HEK293 (cell line): ENCODE data around the gene FMN1.
A peak's percentile ranks its signal among the peaks of the same experiment; 100 is the strongest.

ENCODE experiments used
- CTCF ChIA-PET: fragments of 350-600 bp; formaldehyde crosslinking; extraction: SDS; loops from one replicate; lab custom pipeline; 2021; ENCODE audit warnings: antibody characterized with exemption; lab: Yijun Ruan, JAX
- POLR2A ChIA-PET: fragments of 300-600 bp; formaldehyde crosslinking; extraction: SDS; loops from one replicate; lab custom pipeline; 2020; ENCODE audit warnings: antibody characterized with exemption, inconsistent platforms; lab: Yijun Ruan, JAX
- H3K27ac ChIP-seq: fragments of 200-500 bp; sonication (Bioruptor generic); 2 replicates; pipeline ENCODE4 v1.5.1; 2014; ENCODE audit warnings: low read depth, low read length, control low read depth, inconsistent platforms; ENCODE audit errors: extremely low read depth
- H3K36me3 ChIP-seq, 2 experiments: fragments of 200-500 bp in 1 of 2; sonication (Bioruptor generic) in 1 of 2; 1 replicate in 1 of 2; 2 replicates in 1 of 2; pipeline ENCODE4 v1.5.1; 2014 to 2017; ENCODE audit warnings: inconsistent platforms in 2 of 2, low read length in 2 of 2; ENCODE audit not compliant: control insufficient read depth in 2 of 2, insufficient read depth in 1 of 2
- H3K4me1 ChIP-seq: fragments of 200-500 bp; sonication (Bioruptor generic); 2 replicates; pipeline ENCODE4 v1.5.1; 2014; ENCODE audit warnings: mild to moderate bottlenecking, low read length, inconsistent platforms; ENCODE audit not compliant: control insufficient read depth, insufficient read depth
- H3K4me3 ChIP-seq: 2 replicates; pipeline ENCODE4 v1.5.1; 2011; ENCODE audit warnings: low read depth, mild to moderate bottlenecking, control low read depth, low read length, moderate library complexity
- H3K9me3 ChIP-seq: fragments of 200-500 bp; sonication (Bioruptor generic); 2 replicates; pipeline ENCODE4 v1.5.1; 2014; ENCODE audit warnings: low read depth, low read length, inconsistent platforms; ENCODE audit not compliant: control insufficient read depth, insufficient read depth
- SCRT2 ChIP-seq: fragments of 450-650 bp; formaldehyde crosslinking; IDR thresholded peaks from 2 replicates; pipeline ENCODE4 v1.5.1; 2016; ENCODE audit warnings: missing biosample characterization, missing genetic modification characterization
- TRIM28 ChIP-seq: IDR thresholded peaks from 2 replicates; pipeline ENCODE4 v1.6.1; 2011; ENCODE audit warnings: low read length, control low read depth, borderline replicate concordance
- YY1 ChIP-seq: fragments of 450-650 bp; formaldehyde crosslinking; IDR thresholded peaks from 2 replicates; pipeline ENCODE4 v1.5.1; 2018; ENCODE audit warnings: missing biosample characterization, missing genetic modification characterization
- ZFP41 ChIP-seq: fragments of 450-650 bp; formaldehyde crosslinking; IDR thresholded peaks from 2 replicates; pipeline ENCODE4 v1.5.1; 2016; ENCODE audit warnings: missing biosample characterization, missing genetic modification characterization, borderline replicate concordance
- ZNF140 ChIP-seq: fragments of 450-650 bp; formaldehyde crosslinking; IDR thresholded peaks from 2 replicates; pipeline ENCODE4 v1.5.1; 2016; ENCODE audit warnings: missing biosample characterization, missing genetic modification characterization
- ZNF223 ChIP-seq: fragments of 450-650 bp; formaldehyde crosslinking; IDR thresholded peaks from 2 replicates; pipeline ENCODE4 v1.5.1; 2016; ENCODE audit warnings: missing biosample characterization, missing genetic modification characterization
- ZNF266 ChIP-seq: fragments of 450-650 bp; formaldehyde crosslinking; IDR thresholded peaks from 2 replicates; pipeline ENCODE4 v1.5.1; 2016; ENCODE audit warnings: missing biosample characterization, missing genetic modification characterization, low read depth
- ZNF335 ChIP-seq: fragments of 450-650 bp; formaldehyde crosslinking; conservative IDR thresholded peaks from 2 replicates; pipeline ENCODE4 v1.5.1; 2016; ENCODE audit warnings: missing biosample characterization, missing genetic modification characterization
- ZNF391 ChIP-seq: fragments of 450-650 bp; formaldehyde crosslinking; IDR thresholded peaks from 2 replicates; pipeline ENCODE4 v1.5.1; 2016; ENCODE audit warnings: low read depth, missing biosample characterization, missing genetic modification characterization, borderline replicate concordance
- ZNF433 ChIP-seq: fragments of 450-650 bp; formaldehyde crosslinking; IDR thresholded peaks from 2 replicates; pipeline ENCODE4 v1.5.1; 2016; ENCODE audit warnings: missing biosample characterization, missing genetic modification characterization, low read depth
- ZNF555 ChIP-seq: fragments of 450-650 bp; formaldehyde crosslinking; conservative IDR thresholded peaks from 2 replicates; pipeline ENCODE4 v1.5.1; 2017; ENCODE audit warnings: missing biosample characterization, mild to moderate bottlenecking, missing genetic modification characterization, inconsistent platforms
- ZNF558 ChIP-seq: fragments of 450-650 bp; formaldehyde crosslinking; IDR thresholded peaks from 2 replicates; pipeline ENCODE4 v1.5.1; 2016; ENCODE audit warnings: missing biosample characterization, missing genetic modification characterization
- ZNF624 ChIP-seq: fragments of 450-650 bp; formaldehyde crosslinking; IDR thresholded peaks from 2 replicates; pipeline ENCODE4 v1.5.1; 2017; ENCODE audit warnings: missing biosample characterization, missing genetic modification characterization
- ZNF664 ChIP-seq: fragments of 450-650 bp; formaldehyde crosslinking; IDR thresholded peaks from 2 replicates; pipeline ENCODE4 v1.5.1; 2016; ENCODE audit warnings: missing biosample characterization, missing genetic modification characterization
- ZNF843 ChIP-seq: fragments of 450-650 bp; formaldehyde crosslinking; IDR thresholded peaks from 2 replicates; pipeline ENCODE4 v1.5.1; 2016; ENCODE audit warnings: missing biosample characterization, missing genetic modification characterization
- ZSCAN4 ChIP-seq: fragments of 450-650 bp; formaldehyde crosslinking; IDR thresholded peaks from 2 replicates; pipeline ENCODE4 v1.5.1; 2017; ENCODE audit warnings: missing biosample characterization, missing genetic modification characterization
- ZSCAN5A ChIP-seq: fragments of 450-650 bp; formaldehyde crosslinking; IDR thresholded peaks from 2 replicates; pipeline ENCODE4 v1.5.1; 2016; ENCODE audit warnings: missing biosample characterization, missing genetic modification characterization
- TF ChIP-seq, protein P1 (sequence below): fragments of 450-650 bp; formaldehyde crosslinking; IDR thresholded peaks from 2 replicates; pipeline ENCODE4 v1.5.1; 2016; ENCODE audit warnings: missing biosample characterization, missing genetic modification characterization
- TF ChIP-seq, protein P2 (sequence below): fragments of 450-650 bp; formaldehyde crosslinking; IDR thresholded peaks from 2 replicates; pipeline ENCODE4 v1.5.0; 2017; ENCODE audit warnings: missing biosample characterization, missing genetic modification characterization, borderline replicate concordance
- TF ChIP-seq, protein P3 (sequence below): fragments of 450-650 bp; formaldehyde crosslinking; IDR thresholded peaks from 2 replicates; pipeline ENCODE4 v1.5.1; 2016; ENCODE audit warnings: missing biosample characterization, missing genetic modification characterization, low read depth
- TF ChIP-seq, protein P4 (sequence below): fragments of 450-650 bp; formaldehyde crosslinking; IDR thresholded peaks from 2 replicates; pipeline ENCODE4 v1.5.1; 2016; ENCODE audit warnings: missing biosample characterization, missing genetic modification characterization

Gene FMN1

GRCh38 chr15:32732574-32733157 is 461.8 kb downstream of the FMN1 start:
- no peak overlapping the region for H3K27ac ChIP-seq
- ChIA-PET CTCF (no interaction called here), POLR2A (no interaction called here)
- H3K36me3 ChIP-seq = no peaks in the 10 kb centered on the region
- TF ChIP-seq SCRT2 (tag by site-specific recombination) (no peak), TRIM28 (no peak), ZNF433 (tag by site-specific recombination) (no peak), ZNF335 (tag by site-specific recombination) (no peak), ZSCAN4 (no peak), ZNF843 (no peak), ZNF558 (tag by site-specific recombination) (no peak)
- peaks cover 7% of the 10 kb centered on the region; the same call in 1 of the 2 replicates for H3K4me1 ChIP-seq
- no peak overlapping the region for H3K4me3 ChIP-seq
- no peaks in the 10 kb centered on the region for H3K9me3 ChIP-seq

DNA sequence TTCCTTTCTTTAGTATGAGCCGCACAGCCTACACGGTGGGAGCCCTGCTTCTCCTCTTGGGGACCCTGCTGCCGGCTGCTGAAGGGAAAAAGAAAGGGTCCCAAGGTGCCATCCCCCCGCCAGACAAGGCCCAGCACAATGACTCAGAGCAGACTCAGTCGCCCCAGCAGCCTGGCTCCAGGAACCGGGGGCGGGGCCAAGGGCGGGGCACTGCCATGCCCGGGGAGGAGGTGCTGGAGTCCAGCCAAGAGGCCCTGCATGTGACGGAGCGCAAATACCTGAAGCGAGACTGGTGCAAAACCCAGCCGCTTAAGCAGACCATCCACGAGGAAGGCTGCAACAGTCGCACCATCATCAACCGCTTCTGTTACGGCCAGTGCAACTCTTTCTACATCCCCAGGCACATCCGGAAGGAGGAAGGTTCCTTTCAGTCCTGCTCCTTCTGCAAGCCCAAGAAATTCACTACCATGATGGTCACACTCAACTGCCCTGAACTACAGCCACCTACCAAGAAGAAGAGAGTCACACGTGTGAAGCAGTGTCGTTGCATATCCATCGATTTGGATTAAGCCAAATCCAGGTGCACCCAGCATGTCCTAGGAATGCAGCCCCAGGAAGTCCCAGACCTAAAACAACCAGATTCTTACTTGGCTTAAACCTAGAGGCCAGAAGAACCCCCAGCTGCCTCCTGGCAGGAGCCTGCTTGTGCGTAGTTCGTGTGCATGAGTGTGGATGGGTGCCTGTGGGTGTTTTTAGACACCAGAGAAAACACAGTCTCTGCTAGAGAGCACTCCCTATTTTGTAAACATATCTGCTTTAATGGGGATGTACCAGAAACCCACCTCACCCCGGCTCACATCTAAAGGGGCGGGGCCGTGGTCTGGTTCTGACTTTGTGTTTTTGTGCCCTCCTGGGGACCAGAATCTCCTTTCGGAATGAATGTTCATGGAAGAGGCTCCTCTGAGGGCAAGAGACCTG is 463.5 kb downstream of the FMN1 start:
- ChIA-PET POLR2A (no interaction called here), CTCF (interaction anchor here (0.6 kb wide), 2 partner anchors 120 to 257 kb away, joined by 3 read pairs; no protein-coding TSS in a partner anchor)
- H3K27ac ChIP-seq = no peak overlapping the region
- peaks cover 7% of the 10 kb centered on the region; the same call in 1 of the 2 replicates for H3K4me1 ChIP-seq
- H3K4me3 ChIP-seq = no peak overlapping the region
- no peaks in the 10 kb centered on the region for H3K36me3 ChIP-seq
- H3K9me3 ChIP-seq = no peaks in the 10 kb centered on the region
- TF ChIP-seq SCRT2 (tag by site-specific recombination) (0 out of 2 replicates have a peak, but pooled peaks have one; percentile 16), ZSCAN5A (no peak), ZNF555 (no peak), ZNF664 (tag by site-specific recombination) (no peak), ZNF266 (tag by site-specific recombination) (no peak), ZNF624 (tag by site-specific recombination) (no peak), ZNF140 (tag by site-specific recombination) (no peak), ZNF223 (tag by site-specific recombination) (no peak), ZNF391 (tag by site-specific recombination) (no peak), YY1 (tag by site-specific recombination) (no peak), ZFP41 (tag by site-specific recombination) (no peak)
- TF ChIP-seq, protein P1, sequence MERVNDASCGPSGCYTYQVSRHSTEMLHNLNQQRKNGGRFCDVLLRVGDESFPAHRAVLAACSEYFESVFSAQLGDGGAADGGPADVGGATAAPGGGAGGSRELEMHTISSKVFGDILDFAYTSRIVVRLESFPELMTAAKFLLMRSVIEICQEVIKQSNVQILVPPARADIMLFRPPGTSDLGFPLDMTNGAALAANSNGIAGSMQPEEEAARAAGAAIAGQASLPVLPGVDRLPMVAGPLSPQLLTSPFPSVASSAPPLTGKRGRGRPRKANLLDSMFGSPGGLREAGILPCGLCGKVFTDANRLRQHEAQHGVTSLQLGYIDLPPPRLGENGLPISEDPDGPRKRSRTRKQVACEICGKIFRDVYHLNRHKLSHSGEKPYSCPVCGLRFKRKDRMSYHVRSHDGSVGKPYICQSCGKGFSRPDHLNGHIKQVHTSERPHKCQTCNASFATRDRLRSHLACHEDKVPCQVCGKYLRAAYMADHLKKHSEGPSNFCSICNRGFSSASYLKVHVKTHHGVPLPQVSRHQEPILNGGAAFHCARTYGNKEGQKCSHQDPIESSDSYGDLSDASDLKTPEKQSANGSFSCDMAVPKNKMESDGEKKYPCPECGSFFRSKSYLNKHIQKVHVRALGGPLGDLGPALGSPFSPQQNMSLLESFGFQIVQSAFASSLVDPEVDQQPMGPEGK (tag by site-specific recombination) = peak; percentile 70
- TF ChIP-seq, protein P2, sequence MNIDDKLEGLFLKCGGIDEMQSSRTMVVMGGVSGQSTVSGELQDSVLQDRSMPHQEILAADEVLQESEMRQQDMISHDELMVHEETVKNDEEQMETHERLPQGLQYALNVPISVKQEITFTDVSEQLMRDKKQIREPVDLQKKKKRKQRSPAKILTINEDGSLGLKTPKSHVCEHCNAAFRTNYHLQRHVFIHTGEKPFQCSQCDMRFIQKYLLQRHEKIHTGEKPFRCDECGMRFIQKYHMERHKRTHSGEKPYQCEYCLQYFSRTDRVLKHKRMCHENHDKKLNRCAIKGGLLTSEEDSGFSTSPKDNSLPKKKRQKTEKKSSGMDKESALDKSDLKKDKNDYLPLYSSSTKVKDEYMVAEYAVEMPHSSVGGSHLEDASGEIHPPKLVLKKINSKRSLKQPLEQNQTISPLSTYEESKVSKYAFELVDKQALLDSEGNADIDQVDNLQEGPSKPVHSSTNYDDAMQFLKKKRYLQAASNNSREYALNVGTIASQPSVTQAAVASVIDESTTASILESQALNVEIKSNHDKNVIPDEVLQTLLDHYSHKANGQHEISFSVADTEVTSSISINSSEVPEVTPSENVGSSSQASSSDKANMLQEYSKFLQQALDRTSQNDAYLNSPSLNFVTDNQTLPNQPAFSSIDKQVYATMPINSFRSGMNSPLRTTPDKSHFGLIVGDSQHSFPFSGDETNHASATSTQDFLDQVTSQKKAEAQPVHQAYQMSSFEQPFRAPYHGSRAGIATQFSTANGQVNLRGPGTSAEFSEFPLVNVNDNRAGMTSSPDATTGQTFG = no peak
- TF ChIP-seq, protein P3, sequence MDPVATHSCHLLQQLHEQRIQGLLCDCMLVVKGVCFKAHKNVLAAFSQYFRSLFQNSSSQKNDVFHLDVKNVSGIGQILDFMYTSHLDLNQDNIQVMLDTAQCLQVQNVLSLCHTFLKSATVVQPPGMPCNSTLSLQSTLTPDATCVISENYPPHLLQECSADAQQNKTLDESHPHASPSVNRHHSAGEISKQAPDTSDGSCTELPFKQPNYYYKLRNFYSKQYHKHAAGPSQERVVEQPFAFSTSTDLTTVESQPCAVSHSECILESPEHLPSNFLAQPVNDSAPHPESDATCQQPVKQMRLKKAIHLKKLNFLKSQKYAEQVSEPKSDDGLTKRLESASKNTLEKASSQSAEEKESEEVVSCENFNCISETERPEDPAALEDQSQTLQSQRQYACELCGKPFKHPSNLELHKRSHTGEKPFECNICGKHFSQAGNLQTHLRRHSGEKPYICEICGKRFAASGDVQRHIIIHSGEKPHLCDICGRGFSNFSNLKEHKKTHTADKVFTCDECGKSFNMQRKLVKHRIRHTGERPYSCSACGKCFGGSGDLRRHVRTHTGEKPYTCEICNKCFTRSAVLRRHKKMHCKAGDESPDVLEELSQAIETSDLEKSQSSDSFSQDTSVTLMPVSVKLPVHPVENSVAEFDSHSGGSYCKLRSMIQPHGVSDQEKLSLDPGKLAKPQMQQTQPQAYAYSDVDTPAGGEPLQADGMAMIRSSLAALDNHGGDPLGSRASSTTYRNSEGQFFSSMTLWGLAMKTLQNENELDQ (tag by site-specific recombination) = no peak
- TF ChIP-seq, protein P4, sequence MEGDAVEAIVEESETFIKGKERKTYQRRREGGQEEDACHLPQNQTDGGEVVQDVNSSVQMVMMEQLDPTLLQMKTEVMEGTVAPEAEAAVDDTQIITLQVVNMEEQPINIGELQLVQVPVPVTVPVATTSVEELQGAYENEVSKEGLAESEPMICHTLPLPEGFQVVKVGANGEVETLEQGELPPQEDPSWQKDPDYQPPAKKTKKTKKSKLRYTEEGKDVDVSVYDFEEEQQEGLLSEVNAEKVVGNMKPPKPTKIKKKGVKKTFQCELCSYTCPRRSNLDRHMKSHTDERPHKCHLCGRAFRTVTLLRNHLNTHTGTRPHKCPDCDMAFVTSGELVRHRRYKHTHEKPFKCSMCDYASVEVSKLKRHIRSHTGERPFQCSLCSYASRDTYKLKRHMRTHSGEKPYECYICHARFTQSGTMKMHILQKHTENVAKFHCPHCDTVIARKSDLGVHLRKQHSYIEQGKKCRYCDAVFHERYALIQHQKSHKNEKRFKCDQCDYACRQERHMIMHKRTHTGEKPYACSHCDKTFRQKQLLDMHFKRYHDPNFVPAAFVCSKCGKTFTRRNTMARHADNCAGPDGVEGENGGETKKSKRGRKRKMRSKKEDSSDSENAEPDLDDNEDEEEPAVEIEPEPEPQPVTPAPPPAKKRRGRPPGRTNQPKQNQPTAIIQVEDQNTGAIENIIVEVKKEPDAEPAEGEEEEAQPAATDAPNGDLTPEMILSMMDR = no peak
